Activated CD4-positive, alpha-beta T cell treated with anti-CD3 and anti-CD28 coated beads for 48 hours (primary cell): ENCODE measurements around the gene PRLR.
"Not testable (repeated sequence)": the region's sequence is repeated elsewhere in the genome, so short reads cannot be mapped to it uniquely, and the experiment has no call there.

ENCODE experiments used
- DNase-seq: peaks from one replicate; pipeline ENCODE4 v3.0.0-alpha.2; 2020

The PRLR gene

DNA sequence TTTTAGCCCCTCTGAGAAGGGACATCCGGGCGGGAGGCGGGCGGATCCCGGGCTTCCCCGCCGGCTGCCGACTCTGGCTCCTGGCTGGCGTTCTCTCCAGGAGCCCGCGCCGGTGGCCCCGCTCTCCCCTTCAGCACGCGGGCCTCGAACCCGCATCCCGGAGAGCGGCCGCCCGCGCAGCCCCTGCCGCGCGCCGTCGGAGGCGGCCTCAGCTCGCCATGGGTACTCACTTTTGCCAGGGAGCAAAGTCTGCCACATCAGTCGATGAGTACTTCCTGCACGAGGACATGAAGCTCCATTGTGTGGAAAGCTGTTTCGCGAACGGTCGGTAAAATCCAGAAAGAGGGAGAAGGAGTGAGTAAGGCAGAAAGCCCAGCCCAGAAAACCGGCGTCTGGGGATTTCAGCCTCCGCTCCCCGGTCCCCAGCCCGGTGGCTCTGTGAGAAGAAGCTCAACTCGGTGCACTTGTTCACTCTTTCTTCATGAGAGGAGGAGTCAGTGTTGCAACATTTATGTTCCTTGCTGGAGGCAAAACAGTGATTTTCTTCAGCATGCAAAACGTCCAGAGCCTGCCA, at the start of gene PRLR:
PRLR (minus strand) TSS at position 450 of the 574 bp plus-strand sequence. CDS start 140,867 bp downstream, outside the sequence.
- DNase-seq, result no peak

DNA sequence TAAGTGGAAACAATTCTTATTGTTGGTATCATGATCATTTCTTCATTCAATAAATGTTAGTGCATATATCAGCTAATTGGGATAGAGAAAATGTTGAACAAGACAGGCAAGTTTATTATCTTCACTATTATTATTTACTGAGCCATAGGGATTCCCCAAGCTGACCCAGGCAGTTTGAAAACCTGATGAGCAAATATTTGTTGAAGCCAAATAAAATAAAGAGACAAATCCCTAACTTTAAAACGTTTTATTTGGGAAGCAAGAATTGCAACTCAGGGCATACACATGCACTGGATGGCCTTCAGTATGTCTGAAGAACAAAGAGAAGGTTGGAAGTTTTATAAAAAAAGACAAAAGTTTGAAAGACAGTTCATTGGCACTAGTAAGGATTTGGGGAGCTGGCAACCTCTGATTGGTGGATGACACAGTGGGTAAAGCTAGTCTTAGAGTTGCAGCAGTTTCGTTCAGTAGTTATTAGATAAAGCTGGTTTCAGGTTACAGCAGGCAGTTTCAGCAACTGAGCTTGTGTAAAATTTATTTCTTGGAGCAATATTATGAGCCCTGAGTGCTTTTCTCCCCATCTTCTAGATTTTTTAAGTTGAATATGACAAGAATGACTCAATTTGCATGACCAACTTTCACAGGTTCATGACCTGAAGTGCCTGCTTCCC, 44.7 kb upstream of the PRLR start:
- no peak for DNase-seq

GRCh38 chr5:35269006-35269405, 38.7 kb upstream of the PRLR start:
- DNase-seq, result no peak

- DNase-seq, result no peak
These were observed 36.0 kb upstream of the PRLR start for GRCh38 chr5:35266276-35266675.

- no peak for DNase-seq
These were observed 34.2 kb upstream of the PRLR start for GRCh38 chr5:35264509-35264908.

GRCh38 chr5:35263266-35263877, 33.1 kb upstream of the PRLR start:
- DNase-seq, result no peak

GRCh38 chr5:35253582-35253981, 23.3 kb upstream of the PRLR start:
- DNase-seq, result no peak

- no peak for DNase-seq
These were observed 22.7 kb upstream of the PRLR start for GRCh38 chr5:35252963-35253362.

GRCh38 chr5:35248843-35249780, 18.8 kb upstream of the PRLR start:
- DNase-seq, result no peak

DNA sequence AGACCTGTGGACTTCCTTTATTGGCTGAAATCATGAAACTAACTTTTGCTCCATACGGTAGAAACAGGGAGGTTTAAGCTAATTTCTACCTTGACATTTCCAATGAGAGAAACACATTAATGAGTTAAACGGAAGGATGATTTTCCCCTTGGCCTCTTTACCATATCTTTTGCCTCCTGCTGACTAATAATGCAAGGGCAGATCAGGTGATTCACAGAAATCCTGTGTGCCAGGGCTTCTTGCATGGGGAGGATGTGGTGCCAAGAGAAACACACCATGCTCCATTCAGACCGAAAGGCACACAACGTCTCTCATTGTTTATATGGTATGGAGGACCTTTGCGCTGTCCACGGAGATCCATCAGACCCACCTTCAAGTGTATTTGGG, 17.4 kb upstream of the PRLR start:
- no peak for DNase-seq

- DNase-seq, result no peak
These were observed 16.8 kb upstream of the PRLR start for GRCh38 chr5:35246900-35247647.

GRCh38 chr5:35246411-35246810, 16.1 kb upstream of the PRLR start:
- DNase-seq, result no peak

GRCh38 chr5:35245371-35245770, 15.1 kb upstream of the PRLR start:
- not testable (repeated sequence) for DNase-seq

- DNase-seq, result no peak
These were observed 13.9 kb upstream of the PRLR start for GRCh38 chr5:35244171-35244570.

DNA sequence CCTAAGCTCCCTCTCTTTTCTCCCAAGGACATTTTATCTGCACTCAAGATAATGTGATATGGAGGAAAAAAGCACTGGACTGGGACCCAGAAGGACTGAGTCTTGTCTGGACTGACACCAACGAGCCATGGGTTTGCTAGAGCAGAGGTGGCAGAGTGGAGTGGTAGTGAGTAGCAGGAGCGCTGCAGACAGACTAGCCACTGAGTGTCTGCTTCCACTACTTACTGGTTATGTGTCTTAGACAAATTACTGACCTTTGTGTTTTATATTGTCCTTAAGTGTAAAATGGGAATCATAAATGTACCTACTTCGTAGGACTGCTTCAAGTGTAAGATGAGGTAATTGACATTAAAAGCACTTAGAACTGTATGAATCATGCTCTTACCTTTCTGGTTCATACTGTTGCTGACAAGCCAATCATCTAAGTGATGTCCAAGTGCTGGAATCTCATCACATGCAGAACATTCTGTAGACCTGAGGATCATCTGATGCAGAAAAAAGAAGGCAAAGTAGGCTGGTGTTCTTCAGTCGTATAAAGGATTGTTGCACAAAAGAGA, 12.5 kb upstream of the PRLR start:
- no peak for DNase-seq

- no peak for DNase-seq
These were observed 10.6 kb upstream of the PRLR start for GRCh38 chr5:35240892-35241291.

DNA sequence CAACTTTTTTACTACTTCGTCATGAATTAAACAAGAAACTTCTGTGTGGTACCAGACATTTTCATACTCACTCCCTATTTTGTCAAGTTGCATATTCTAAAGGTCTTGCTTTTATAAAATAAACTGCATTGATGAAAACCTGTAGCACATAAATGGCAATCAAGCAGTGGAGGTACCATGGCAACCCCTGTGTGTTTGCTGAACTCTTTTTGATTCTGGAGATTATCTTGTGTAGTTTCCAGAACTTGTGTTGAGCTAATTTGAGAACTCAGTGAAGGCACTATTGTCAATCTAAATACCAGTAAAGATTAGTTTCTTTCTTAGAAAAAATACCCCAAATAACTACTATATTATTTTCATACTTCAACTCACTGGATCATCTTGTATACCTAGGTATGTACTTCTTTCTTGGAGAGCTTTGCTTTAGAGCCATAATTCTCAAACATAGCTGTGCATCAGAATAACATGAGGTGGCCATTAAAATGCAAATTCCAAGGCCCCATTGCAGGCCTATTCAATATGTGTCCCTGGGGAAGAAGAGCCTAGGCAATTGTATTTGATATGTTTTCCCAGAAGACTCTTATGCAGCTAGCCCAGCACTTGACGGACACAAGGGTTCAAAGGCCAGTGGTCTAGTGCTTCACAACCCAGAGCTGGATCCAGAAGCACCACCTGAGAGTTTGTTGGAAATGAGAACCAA, 9.8 kb upstream of the PRLR start:
- no peak for DNase-seq

DNA sequence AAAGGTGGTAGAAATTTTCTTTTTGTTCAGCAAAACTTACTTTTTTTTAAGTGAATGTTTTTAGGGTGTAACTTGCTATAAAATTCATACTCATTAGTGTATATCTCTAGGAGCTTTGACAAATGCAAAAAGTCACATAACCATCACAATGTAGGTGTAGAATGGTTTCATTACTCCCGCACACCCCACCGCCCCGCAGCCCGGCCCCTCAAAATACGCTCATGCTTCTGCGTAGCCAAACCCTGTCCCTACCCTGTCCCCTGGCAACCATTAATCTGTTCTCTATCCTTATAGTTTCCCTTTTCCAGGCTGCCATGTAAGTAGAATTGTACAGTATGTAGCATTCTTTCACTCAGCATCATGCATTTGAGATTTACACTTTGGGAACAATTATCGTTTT, 9.2 kb upstream of the PRLR start:
- DNase-seq, result no peak

DNA sequence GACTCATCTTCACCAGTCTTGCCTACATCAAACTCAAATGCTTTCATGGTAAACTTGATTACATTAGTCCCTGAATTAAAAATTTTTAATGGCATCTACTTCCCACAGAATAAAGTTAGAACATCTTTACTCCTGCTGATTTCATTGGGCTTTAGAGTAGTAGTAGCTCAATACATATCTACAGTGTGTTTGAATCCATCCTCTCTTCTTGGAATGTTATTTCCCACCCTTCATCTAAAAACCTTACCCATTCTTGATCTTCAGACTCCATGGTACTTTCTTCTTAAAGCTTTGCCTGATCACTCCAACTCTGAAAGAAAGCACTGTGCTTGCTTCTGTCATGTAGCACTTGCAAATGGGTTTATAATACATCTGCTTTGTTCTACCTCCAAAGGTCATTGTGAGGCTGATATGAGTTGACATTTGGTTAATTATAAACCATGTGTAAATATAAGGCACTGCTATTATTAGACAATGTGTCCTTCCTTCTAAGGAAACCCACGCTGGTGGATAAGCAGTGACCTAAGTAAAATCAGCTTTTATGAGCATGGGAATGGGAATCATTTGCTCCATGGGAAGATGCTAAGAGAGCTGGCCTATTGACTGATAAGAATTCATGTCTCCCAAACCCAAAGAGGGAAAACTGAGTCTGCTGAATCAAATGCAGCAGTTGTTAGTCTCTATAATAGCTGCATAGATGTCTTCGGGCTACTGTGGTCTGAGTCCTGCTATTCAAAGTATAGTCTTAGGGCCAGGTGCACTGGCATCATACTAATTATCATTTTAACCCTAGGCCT, 7.5 kb upstream of the PRLR start:
- DNase-seq, result no peak

DNA sequence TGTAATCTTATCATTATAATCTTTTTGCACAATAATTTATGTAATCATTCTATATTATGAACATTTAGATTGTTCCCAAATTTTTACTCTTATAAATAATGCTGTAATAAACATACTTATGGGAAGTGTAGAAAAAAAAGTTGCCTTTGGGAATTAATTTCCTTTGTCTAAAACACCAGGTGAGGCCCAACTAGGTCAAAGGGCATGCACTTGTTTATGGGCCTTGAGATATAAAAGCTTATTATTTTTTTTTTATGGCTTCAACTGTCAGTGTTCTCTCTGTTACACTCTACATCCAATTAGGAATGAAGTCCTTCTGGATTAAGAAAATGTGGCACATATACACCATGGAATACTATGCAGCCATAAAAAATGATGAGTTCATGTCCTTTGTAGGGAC, 6.5 kb upstream of the PRLR start:
- no peak for DNase-seq

DNA sequence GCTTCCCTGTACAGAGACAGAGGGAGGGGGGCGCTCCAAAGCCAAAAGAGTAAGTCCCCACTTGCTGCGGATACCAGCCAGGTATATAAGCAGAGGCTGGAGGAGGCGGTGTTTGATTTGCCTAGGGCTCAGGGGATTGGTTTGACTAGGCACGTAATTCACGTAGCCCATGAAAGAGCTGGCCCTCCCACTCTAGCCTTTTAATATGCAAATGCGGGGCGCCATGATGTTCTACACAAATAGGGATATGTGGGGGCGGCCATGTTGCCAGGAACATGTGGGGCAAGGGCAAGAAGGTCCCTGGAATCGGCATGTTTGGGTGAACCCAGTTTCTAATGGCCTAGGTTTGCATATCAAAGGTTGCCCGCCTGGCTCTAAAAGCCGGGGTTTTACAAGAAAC, 3.3 kb upstream of the PRLR start:
- no peak for DNase-seq
